Astrocyte (in vitro differentiated cells and primary cell): ENCODE results near the gene SORT1.

ENCODE experiments used
- EZH2 ChIP-seq: IDR thresholded peaks from 2 replicates; pipeline ENCODE4 v1.6.1; 2012; ENCODE audit warnings: mild to moderate bottlenecking, low read length, inconsistent platforms; ENCODE audit not compliant: insufficient read depth
- TF ChIP-seq, protein P1 (sequence below): IDR thresholded peaks from 2 replicates; pipeline ENCODE4 v1.5.1; 2011; ENCODE audit warnings: low read depth, mild to moderate bottlenecking, inconsistent platforms, low read length, moderate library complexity; ENCODE audit not compliant: insufficient read depth

DNA sequence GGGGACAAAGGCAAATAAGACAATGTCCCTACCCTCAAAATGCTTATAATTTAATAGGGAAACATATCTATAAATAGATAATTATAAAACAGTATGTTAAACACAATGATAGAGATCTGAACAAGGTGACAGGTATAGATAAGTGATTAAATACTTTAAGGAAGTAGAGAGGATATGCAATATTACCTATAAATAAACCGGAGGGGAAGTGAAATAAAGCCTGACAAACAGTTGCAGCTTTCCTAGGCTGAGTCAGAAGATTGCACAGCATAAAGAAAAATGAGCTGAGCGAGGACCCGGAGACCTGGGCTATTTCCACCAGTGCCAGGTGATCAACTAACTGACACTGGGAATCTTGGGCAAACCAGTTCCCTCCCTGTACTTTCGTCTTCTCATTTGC, 103.2 kb downstream of the SORT1 start:
- TF ChIP-seq, protein P1, sequence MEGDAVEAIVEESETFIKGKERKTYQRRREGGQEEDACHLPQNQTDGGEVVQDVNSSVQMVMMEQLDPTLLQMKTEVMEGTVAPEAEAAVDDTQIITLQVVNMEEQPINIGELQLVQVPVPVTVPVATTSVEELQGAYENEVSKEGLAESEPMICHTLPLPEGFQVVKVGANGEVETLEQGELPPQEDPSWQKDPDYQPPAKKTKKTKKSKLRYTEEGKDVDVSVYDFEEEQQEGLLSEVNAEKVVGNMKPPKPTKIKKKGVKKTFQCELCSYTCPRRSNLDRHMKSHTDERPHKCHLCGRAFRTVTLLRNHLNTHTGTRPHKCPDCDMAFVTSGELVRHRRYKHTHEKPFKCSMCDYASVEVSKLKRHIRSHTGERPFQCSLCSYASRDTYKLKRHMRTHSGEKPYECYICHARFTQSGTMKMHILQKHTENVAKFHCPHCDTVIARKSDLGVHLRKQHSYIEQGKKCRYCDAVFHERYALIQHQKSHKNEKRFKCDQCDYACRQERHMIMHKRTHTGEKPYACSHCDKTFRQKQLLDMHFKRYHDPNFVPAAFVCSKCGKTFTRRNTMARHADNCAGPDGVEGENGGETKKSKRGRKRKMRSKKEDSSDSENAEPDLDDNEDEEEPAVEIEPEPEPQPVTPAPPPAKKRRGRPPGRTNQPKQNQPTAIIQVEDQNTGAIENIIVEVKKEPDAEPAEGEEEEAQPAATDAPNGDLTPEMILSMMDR: no peak
- no peak for TF ChIP-seq EZH2
